ENCODE data around the gene CLPSL1. TPM values are rescaled to one million over a fixed set of nuclear protein-coding genes. Genes with fewer than 3 reads are reported as not detected.

Gene CLPSL1
- total and polyA plus RNA-seq, 2 experiments from 2014 or later: not detected

DNA sequence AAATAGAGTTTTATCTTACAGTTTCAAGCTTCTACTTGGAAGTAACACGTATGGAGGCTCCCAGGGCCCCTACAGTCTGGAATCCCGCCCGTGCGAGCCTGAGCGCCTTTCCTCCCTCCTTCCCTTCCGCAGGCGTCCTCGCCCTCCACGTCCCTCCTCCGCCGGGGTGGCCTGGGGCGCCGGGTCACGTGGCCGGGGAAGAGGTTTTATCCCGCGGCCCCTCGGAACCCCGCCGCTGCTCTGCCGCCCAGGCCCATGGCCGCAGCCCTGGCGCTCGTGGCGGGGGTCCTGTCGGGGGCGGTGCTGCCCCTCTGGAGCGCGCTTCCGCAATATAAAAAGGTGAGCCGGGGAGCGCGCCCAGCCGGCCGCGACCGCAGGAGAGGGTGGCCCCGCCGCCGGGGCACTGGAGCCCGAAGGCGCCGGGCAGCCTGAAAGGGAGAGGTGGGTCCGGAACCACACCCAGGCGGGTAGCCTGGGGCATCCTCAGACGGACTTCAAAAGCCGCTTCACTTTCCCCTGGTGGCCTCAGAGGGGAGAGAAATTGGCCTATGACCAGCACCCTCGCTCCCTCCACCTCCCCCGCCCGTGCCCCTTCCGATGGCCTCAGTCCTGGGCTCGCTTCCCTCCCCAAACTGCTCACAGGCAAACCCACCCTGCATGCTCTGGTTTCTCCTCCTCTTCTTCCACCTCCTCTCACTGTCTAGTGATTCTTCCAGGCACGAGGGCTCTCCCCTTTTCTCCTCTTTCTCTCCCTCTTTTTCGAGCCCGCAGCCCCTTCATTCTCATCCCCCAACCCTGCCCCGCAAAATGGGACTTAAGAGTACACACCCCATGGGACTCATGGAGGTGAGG is 4.2 kb upstream of the CLPSL1 start, which contains the start of gene CLPSL2 (continued):
- TF ChIP-seq, protein P1, sequence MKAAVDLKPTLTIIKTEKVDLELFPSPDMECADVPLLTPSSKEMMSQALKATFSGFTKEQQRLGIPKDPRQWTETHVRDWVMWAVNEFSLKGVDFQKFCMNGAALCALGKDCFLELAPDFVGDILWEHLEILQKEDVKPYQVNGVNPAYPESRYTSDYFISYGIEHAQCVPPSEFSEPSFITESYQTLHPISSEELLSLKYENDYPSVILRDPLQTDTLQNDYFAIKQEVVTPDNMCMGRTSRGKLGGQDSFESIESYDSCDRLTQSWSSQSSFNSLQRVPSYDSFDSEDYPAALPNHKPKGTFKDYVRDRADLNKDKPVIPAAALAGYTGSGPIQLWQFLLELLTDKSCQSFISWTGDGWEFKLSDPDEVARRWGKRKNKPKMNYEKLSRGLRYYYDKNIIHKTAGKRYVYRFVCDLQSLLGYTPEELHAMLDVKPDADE (IDR thresholded peaks at IDR 0.05): no peak

DNA sequence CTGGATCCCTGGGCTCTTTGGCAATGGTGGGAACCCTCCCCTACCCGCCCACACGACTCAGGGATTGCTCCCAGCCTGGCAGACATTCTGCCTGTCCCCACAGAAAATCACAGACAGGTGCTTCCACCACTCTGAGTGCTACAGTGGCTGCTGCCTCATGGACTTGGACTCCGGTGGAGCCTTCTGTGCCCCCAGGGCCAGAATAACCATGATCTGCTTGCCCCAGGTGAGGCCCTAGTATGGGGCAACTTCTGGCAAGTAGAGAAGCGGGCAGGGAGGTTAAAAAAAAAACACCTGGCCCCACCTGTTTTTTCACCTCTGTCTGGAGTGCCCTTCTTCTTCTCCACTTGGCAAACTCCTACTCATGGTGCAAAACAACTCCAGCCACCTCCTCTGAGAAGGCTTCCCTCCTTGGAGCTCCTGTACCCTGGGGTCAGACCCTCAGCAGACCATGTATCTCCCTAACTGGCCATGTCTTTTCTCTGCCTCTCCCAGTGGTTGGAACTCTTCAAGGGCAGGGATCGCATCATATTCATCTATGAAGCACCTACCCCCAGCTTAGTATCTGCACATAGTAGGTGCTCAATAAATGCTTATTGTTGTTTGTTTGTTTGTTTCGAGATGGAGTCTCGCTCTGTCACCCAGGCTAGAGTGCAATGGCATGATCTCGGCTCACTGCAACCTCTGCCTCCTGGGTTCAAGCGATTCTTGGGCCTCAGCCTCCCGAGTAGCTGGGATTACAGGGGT is 3.3 kb upstream of the CLPSL1 start:
- H3K4me1 Mint-ChIP-seq: peaks cover 12% of the 10 kb centered on the region
- no peak overlapping the region for H2AFZ ChIP-seq
- ATAC-seq (no peak), DNase-seq (ENCODE audit: low spot score) (no peak)
- H3K9me2 ChIP-seq (ENCODE audit: insufficient read depth): no peaks in the 10 kb centered on the region
- TF ChIP-seq, protein P2, sequence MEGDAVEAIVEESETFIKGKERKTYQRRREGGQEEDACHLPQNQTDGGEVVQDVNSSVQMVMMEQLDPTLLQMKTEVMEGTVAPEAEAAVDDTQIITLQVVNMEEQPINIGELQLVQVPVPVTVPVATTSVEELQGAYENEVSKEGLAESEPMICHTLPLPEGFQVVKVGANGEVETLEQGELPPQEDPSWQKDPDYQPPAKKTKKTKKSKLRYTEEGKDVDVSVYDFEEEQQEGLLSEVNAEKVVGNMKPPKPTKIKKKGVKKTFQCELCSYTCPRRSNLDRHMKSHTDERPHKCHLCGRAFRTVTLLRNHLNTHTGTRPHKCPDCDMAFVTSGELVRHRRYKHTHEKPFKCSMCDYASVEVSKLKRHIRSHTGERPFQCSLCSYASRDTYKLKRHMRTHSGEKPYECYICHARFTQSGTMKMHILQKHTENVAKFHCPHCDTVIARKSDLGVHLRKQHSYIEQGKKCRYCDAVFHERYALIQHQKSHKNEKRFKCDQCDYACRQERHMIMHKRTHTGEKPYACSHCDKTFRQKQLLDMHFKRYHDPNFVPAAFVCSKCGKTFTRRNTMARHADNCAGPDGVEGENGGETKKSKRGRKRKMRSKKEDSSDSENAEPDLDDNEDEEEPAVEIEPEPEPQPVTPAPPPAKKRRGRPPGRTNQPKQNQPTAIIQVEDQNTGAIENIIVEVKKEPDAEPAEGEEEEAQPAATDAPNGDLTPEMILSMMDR (conservative IDR thresholded peaks at IDR 0.05; ENCODE audit: low read depth in 2 of 2): no peak
- TF ChIP-seq JUNB (IDR thresholded peaks at IDR 0.05; ENCODE audit: unreplicated experiment) (no peak), EZH2phosphoT487 (IDR thresholded peaks at IDR 0.05; ENCODE audit: unreplicated experiment) (no peak), EZH2 (IDR thresholded peaks at IDR 0.05; ENCODE audit: low read depth, unreplicated experiment) (no peak), NANOG (IDR thresholded peaks at IDR 0.05; ENCODE audit: borderline replicate concordance) (no peak), ZNF114 (CRISPR knock-in tag; IDR thresholded peaks at IDR 0.05) (no peak), CREB1 (CRISPR knock-in tag; IDR thresholded peaks at IDR 0.05; ENCODE audit: low read depth) (no peak), STAT1 (IDR thresholded peaks at IDR 0.05; ENCODE audit: unreplicated experiment) (no peak)
- TF ChIP-seq, protein P3, sequence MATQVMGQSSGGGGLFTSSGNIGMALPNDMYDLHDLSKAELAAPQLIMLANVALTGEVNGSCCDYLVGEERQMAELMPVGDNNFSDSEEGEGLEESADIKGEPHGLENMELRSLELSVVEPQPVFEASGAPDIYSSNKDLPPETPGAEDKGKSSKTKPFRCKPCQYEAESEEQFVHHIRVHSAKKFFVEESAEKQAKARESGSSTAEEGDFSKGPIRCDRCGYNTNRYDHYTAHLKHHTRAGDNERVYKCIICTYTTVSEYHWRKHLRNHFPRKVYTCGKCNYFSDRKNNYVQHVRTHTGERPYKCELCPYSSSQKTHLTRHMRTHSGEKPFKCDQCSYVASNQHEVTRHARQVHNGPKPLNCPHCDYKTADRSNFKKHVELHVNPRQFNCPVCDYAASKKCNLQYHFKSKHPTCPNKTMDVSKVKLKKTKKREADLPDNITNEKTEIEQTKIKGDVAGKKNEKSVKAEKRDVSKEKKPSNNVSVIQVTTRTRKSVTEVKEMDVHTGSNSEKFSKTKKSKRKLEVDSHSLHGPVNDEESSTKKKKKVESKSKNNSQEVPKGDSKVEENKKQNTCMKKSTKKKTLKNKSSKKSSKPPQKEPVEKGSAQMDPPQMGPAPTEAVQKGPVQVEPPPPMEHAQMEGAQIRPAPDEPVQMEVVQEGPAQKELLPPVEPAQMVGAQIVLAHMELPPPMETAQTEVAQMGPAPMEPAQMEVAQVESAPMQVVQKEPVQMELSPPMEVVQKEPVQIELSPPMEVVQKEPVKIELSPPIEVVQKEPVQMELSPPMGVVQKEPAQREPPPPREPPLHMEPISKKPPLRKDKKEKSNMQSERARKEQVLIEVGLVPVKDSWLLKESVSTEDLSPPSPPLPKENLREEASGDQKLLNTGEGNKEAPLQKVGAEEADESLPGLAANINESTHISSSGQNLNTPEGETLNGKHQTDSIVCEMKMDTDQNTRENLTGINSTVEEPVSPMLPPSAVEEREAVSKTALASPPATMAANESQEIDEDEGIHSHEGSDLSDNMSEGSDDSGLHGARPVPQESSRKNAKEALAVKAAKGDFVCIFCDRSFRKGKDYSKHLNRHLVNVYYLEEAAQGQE (IDR thresholded peaks at IDR 0.05; ENCODE audit: unreplicated experiment): no peak
- no peaks in the 10 kb centered on the region; the same call in 2 of the 3 replicates for H3K9me3 Mint-ChIP-seq
- no peak overlapping the region for H3K27ac Mint-ChIP-seq
- no peaks in the 10 kb centered on the region for H3K36me3 ChIP-seq (ENCODE audit: insufficient read depth)
- H3K4me1 ChIP-seq (ENCODE audit: insufficient read depth): no peaks in the 10 kb centered on the region
- H3K4me2 ChIP-seq: peak overlapping the region; percentile 85; the same call in 1 of the 2 replicates
- H3K27me3 ChIP-seq (ENCODE audit: insufficient read depth): peaks cover 14% of the 10 kb centered on the region
- H3F3A ChIP-seq (replicated peaks; ENCODE audit: low read depth): peaks cover 8% of the 10 kb centered on the region; the same call in 1 of the 2 replicates
- no peaks in the 10 kb centered on the region for H3K79me2 ChIP-seq (replicated peaks; ENCODE audit: insufficient read depth)
- H3K4me3 Mint-ChIP-seq: peak overlapping the region; percentile 79
- H3K36me3 Mint-ChIP-seq (ENCODE audit: low read depth): no peaks in the 10 kb centered on the region; the same call in 2 of the 3 replicates
- H3K27me3 Mint-ChIP-seq (ENCODE audit: insufficient read depth, low read depth, poor library complexity): peaks cover 21% of the 10 kb centered on the region
- H4K20me1 ChIP-seq (replicated peaks; ENCODE audit: insufficient read depth): no peaks in the 10 kb centered on the region
- no peak overlapping the region for H3K27ac ChIP-seq (ENCODE audit: low read depth)
- H3K4me3 ChIP-seq: no peak overlapping the region; the same call in 1 of the 2 replicates

Data from GM23338 (cell line).